GM18951 (cell line): Measurements from ENCODE around the gene CCDC138.

ENCODE experiments used
- POLR2A ChIP-seq: IDR thresholded peaks from 4 replicates; pipeline ENCODE4 v1.6.1; 2011; ENCODE audit warnings: mild to moderate bottlenecking; ENCODE audit not compliant: insufficient read length, insufficient read depth; ENCODE audit errors: extremely low read depth
- in situ Hi-C: fragments of 300-500 bp; cut with MboI; formaldehyde crosslinking; loops from one replicate; pipeline ENCODE4 v1.12.0; 2022; ENCODE audit warnings: low sequenced_read_pairs, mixed read lengths, inconsistent platforms; ENCODE audit not compliant: unreplicated experiment

The CCDC138 gene

DNA sequence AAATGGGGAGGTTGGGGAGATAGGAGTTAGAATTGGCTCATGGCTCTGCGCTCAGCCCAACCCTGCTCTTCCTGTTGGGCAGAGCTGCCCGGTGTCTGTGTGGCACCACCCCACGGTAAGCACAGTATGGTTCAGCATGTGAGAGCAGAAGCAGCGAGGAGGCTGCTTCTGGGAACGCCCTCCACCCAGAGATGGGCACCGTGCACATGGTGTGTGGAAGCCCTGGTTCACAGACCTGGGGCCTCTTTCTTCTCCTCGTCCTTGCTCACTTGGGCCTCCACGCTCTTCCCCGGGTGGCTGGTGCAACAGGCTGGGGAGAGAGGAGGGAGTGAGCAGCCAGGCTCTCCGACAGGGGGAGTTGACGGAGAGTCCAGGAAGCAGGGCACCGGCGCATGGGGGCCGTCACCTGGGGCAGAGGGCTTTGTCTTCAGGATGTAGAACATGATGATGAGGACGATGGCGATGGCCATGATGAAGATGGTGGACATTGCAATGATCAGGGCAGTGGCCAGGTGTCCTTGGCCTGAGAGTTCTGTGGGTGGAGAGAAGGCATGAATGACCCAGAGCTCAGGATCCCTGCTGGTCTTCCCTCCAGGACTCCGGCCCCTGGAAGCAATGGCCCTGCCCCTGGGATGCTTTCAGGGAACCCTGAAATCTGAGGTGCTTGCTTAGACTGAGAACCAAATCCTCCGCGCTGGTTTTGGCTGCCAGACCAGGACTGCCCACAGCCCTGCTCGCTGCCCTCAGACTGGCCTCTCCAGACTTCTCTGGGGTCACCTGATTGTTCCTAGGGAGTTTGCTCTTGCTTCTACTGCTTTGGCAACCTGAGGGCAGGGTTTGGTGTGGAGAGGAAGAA is 124.2 kb downstream of the CCDC138 start:
- in situ Hi-C loops = no loop called here
- no peak for TF ChIP-seq POLR2A

DNA sequence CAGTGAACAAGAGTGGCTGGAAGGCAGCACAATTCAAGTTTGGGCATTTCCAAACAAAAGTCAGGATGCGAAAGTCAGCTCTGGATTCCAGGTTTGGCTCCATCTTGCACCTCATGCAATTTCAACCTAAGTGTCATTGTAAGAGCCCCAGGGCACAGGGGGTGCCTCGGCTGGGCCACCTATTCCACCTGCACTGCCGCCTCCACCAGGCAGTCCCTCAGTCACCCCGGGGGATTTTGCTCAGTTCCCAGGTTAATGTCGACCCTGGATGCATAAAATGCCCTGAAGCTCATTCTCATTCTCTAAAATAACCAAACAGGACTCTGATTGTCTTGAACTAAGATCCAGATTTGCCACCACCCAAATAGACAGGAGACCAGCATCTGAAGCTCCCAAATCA is 124.8 kb downstream of the CCDC138 start:
- in situ Hi-C loops = no loop called here

GRCh38 chr2:108911807-108912628 is 125.4 kb downstream of the CCDC138 start:
- no peak for TF ChIP-seq POLR2A
- in situ Hi-C loops = no loop called here

More for the DNA sequence above, 124.8 kb downstream of the CCDC138 start:
- TF ChIP-seq POLR2A = no peak

- in situ Hi-C loops = no loop called here
- no peak for TF ChIP-seq POLR2A
These were observed 126.0 kb downstream of the CCDC138 start for GRCh38 chr2:108912629-108912902.

DNA sequence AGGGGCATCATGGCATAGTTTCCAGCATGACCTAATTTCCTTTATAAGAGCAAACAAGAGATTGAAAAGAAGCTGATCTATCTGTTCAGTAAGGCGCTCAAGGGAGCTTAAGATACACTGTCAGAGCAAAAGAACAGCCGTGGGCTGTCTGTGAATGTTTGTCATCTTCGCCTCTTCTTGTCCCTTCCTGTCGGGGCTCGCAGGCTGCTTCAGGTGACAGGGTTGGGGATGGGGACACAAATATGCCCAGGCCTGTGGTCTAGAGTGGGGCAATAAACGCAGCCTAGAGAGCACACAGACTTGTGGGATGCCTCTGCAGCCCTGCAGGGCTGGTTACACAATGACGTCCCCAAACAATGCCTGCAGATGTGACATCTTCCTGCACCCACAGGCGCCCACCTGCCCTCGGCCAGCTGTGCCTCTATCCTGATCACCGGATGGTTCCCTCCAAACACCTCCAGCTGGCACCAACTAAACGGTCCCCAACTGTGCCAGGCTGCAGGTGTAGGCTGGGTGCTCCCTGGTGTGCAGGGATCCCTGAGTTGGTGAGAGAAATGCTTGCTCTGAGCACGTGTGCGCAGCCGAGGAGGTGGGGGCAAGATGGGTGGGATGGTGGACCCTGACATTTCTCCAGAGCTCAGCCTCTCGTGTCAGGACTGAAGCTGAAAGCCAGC is 129.7 kb downstream of the CCDC138 start:
- in situ Hi-C loops = no loop called here
- no peak for TF ChIP-seq POLR2A

- in situ Hi-C loops = no loop called here
- no peak for TF ChIP-seq POLR2A
These were observed 130.3 kb downstream of the CCDC138 start for GRCh38 chr2:108916796-108917421.

- in situ Hi-C loops = no loop called here
- TF ChIP-seq POLR2A = no peak
These were observed 131.0 kb downstream of the CCDC138 start for GRCh38 chr2:108917526-108917925.

DNA sequence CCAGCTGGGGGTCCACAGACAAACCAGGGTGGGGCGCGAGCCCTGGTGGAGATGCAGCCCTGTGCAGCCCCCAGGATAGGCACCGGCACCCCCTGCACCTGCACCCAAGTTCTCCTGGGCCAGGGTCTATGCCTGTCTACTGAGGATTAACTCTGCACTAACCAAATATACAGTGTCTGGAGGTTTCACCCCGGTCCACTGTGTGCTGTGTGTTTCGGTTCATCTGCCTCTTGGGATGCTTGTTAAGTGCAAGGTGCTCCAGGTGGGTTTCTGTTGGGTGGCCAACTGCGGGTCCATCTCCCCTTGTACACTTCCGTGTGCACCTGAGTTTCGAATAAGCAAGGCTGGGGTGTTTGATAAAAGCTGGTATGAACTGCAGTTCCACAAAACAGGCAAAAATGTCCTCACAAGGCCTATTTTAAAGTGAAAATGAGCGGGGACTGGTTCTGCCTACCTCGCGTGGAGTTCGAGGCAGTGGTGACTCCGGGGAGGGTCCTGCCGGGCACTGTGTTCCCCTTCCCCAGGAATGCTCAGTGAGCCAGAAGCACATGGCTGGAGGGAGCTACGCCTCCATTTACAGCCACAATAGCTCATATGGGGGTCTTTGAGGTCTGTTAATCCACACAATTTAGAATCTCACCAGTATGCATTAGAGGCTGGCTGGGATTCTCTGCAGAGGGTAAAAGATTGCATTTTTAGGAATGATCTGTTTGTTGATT is 131.7 kb downstream of the CCDC138 start:
- TF ChIP-seq POLR2A = no peak
- in situ Hi-C loops = no loop called here

GRCh38 chr2:108918941-108919341 is 132.4 kb downstream of the CCDC138 start:
- in situ Hi-C loops = no loop called here
- TF ChIP-seq POLR2A = no peak

GRCh38 chr2:108919571-108920373 is 133.2 kb downstream of the CCDC138 start:
- TF ChIP-seq POLR2A = no peak
- in situ Hi-C loops = no loop called here

GRCh38 chr2:108920686-108921085 is 134.1 kb downstream of the CCDC138 start:
- TF ChIP-seq POLR2A = no peak

More at GRCh38 chr2:108920686-108921085, 134.1 kb downstream of the CCDC138 start:
- in situ Hi-C loops = no loop called here
